22Rv1 (cell line): ENCODE data around the gene GALNT16.

Source experiments
- H3K27ac ChIP-seq: fragments of 450-650 bp; 2 replicates; pipeline ENCODE4 v1.5.1; 2017
- CTCF ChIP-seq: fragments of 450-650 bp; IDR thresholded peaks from 2 replicates; pipeline ENCODE4 v1.5.1; 2017; ENCODE audit warnings: mild to moderate bottlenecking
- ZFX ChIP-seq: fragments of 450-650 bp; IDR thresholded peaks from 2 replicates; pipeline ENCODE4 v1.6.1; 2017; ENCODE audit warnings: antibody characterized with exemption, borderline replicate concordance

Gene GALNT16

GRCh38 chr14:69344171-69344570, 84.2 kb downstream of the GALNT16 start:
- TF ChIP-seq CTCF (no peak), ZFX (no peak)
- no peak overlapping the region for H3K27ac ChIP-seq

- no peak overlapping the region for H3K27ac ChIP-seq
- no peak for TF ChIP-seq CTCF
- no peak for TF ChIP-seq ZFX
Measured at GRCh38 chr14:69345402-69345801, 85.4 kb downstream of the GALNT16 start.

- H3K27ac ChIP-seq, result no peak overlapping the region
- TF ChIP-seq CTCF (peak; percentile 82), ZFX (no peak)
Measured at GRCh38 chr14:69346710-69347109, 86.8 kb downstream of the GALNT16 start.

- H3K27ac ChIP-seq, result no peak overlapping the region
- TF ChIP-seq ZFX (no peak), CTCF (no peak)
Measured at GRCh38 chr14:69349091-69349777, 89.3 kb downstream of the GALNT16 start.

- no peak overlapping the region for H3K27ac ChIP-seq
- TF ChIP-seq ZFX, result no peak
- no peak for TF ChIP-seq CTCF
Measured at GRCh38 chr14:69350892-69351291, 90.9 kb downstream of the GALNT16 start.

- H3K27ac ChIP-seq, result no peak overlapping the region
- no peak for TF ChIP-seq ZFX
- no peak for TF ChIP-seq CTCF
Measured at GRCh38 chr14:69351385-69351784, 91.4 kb downstream of the GALNT16 start.

- no peak overlapping the region for H3K27ac ChIP-seq
- TF ChIP-seq CTCF (no peak), ZFX (no peak)
Measured at GRCh38 chr14:69351911-69352310, 92.0 kb downstream of the GALNT16 start.
